Stimulated activated CD8-positive, alpha-beta memory T cell treated with anti-CD3 and anti-CD28 coated beads, Interleukin-7, amount 100 ng/mL, for 1 hour (primary cell): ENCODE measurements around the gene SCML1.
"Not testable (repeated sequence)": the region's sequence is repeated elsewhere in the genome, so short reads cannot be mapped to it uniquely, and the experiment has no call there.

Experiments used
- DNase-seq, 2 donors: peaks; one replicate each; pipeline ENCODE4 v3.0.0-alpha.2; 2020; ENCODE audit warnings: low read depth in 2 of 2

SCML1 gene

DNA sequence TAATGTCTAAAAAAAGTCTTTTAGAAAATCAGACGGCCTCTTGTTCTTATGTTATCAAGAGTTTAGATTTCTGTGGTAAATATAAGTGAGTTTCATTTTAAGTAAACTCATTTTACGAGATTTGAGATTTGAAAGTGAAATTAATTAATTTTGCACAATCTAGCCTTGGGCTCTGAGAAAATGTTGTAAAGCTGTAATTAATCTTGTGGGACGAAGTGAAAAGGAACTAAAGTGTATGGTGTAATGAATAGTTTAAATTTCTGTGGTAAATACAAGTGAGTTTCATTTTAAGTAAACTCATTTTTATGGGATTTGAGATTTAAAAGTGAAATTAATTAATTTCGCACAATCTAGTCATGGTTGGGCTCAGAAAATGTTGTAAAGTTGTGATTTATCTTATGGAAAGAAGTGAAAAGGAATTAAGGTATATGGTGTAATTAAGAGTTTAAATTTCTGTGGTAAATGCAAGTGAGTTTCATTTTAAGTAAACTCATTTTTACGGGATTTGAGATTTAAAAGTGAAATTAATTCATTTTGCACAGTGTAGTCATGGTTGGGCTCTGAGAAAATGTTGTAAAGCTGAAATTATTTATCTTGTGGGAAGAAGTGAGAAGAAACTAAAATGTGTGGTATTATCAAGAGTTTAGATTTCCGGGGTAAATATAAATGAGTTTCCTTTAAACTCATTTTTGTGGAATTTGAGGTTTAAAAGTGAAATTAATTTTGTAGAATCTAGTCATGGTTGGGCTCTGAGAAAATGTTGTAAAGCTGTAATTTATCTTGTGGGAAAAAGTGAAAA lies 1.6 kb downstream of the SCML1 start:
- DNase-seq: no peak

DNA sequence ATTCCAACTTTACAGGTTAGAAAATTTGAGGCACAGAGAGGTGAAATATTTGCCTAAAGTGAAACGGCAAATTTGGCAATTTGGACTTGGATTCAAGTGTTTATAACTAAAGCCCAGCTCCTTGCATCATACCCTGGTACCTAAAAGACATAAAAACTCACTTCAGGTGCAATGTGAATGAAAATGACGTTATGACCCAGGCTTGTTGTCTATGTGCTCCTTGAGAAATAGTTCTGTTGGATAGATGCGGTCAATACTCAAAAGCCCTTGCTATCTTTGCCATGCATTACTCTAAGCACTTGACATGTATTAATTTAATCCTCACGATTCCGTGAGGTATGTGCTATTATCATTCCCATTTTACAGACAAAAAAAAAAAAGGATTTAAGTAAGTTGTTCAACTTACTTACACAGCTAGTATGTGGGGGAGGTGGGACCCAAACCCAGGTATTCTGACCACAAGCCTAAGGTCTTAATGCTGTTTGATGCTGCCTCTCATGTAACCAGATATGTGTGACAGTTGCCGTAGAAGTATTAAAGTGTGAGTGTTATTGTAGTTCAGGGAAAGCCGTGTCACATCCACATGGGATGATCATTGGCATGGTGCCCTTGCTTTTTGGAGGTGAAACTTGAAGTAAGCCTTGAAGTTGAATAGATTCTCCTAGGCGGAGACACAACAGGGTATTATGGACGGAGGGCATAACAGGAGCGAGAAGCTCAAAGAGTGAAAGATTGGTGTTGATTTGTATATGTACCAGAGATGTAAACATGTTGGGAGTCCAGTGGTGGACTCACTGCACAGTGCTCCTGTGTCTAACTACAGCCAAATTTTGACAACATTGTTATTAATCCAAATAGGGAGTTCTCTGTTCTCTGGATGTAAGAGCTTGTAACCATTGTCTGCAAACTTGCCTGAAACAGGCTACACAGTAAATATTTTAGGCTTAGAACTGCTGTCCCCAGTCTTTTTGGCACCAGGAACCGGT lies 3.1 kb downstream of the SCML1 start:
- no peak for DNase-seq

DNA sequence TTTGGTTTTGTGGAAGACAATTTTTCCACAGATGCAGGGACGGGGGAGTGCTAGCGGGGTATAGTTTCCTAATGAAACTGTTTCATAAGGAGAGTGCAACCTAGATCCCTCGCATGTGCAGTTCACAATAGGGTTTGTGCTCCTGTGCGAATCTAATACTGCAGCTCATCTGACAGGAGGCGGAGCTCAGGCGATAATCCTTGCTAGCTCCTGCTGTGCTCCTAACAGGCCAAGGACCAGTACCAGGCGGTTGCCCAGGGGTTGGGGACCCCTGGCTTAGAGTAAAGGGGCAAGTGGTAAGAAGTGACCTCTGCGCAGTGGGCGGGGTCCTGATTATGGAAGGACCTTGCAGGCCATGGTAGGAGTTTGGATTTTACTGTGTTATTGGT lies 3.8 kb downstream of the SCML1 start:
- DNase-seq: no peak

DNA sequence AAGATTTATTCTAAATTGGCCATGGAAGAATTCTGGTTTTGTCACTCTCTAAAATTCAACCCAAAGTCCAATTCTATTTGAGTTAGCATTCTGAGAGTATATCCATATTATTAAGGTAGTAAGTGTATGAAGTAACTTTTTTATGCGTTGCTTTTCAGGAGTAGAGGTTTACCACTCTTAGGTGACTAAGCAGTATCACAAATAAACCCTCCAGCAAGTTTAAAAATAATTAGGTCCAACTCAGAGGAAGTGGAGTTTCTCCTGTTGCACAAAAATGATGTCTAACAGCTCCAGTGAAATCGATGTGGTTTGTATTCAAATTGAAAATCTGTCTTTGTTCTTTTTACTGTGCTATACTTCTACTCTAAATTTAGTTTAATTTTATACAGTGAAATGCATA lies 6.6 kb downstream of the SCML1 start:
- no peak for DNase-seq

DNA sequence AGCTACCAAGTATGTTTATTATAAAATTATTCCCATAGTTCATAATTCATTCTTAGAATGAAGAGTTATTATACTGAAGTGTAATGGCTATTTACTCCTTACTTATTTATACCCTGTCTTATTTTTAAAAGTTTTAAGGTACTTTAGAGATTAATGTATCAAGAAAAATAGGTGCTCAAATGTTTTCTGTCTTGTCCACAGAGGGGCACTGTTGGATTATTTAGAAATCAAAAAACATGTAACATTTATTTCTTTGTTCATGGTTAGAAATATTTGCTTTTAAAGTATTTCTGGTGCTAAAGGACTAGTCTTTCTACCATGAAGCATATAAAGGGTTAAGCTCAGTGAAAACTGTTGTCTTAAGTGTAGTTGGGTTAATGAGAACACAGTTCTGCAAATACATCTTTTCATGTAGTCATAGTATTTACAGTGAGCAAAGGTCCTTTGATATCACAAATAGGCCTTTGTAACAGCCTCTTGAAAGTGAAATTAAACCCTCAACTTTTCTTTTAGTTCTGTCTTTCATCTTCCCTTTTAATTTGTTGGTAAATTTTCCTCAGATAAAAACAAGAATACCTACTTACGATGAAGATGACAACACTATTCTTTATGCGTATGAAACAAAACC lies 7.7 kb downstream of the SCML1 start:
- no peak for DNase-seq

DNA sequence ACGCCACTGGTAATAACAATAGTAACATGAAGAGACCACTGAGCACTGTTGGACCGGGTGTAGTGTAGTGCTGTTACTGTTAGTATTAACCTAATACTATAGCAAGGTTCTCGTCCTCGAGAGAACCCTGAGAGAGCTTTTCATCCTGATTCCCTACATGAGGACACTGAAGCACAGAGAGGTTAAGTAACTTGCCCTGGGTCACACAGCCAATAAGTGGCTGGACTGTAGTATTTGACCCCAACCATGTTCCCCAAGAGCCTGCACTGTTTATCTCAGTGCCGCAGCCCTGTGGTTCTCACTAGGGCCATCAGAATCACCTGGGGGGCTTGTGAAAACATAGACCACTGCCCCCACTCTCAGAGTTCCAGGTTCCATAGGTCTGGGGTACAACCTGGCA lies 10.4 kb downstream of the SCML1 start:
- DNase-seq: no peak

DNA sequence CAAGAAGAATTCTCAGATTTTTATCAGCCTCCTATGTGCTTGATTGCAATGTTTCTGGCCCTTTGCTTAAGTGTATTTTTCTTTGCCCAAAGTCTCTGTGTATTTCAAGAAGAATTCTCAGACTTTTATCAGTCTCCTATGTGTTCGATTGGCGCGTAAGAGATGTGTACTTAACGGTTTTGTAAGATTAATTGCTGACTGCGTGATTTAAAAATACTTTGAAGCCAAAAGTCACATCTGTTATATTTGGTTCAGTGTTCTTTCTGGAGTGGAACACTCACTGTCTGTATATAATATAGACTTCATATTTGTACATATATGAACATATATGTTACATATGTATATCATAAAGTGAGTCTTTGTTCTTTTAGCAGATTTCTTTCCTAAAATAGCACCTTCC lies 11.4 kb downstream of the SCML1 start:
- DNase-seq: no peak

DNA sequence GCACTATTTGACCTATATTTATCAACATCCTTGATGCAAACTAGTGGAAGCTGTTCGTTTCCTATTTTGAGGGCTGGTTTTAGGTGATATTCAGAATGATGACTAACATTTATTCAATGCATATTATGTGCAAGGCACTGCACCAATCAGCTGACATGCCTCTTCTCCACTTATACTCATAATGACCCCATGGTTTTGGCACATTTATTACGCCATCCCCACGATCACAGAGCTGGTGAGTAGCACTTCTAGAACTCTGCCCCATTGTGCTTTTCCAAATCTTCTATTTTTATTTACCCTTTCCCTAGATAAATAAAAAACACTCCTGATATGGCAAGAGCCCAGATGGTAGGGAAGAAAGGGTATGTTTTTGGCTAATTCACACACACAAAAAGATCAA lies 13.1 kb downstream of the SCML1 start:
- DNase-seq: no peak

DNA sequence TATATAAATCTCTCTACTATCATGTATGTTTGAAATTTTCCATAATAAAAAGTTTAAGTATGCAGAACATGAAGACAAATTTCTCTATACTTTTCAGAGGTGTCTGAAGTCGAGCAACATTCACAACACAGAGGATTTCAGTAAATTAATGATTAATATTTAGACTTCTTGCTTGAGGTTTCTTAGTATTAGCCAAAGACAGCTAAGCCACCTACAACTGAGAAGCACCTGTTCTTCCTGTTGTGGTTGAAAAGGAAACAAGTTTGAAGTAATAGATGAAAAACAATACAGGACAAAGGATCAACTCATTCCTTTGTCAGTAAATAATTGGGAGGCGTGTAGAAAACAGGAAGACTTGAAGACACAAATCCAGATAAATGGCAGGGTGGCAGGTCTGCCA lies 21.1 kb downstream of the SCML1 start:
- DNase-seq: no peak

DNA sequence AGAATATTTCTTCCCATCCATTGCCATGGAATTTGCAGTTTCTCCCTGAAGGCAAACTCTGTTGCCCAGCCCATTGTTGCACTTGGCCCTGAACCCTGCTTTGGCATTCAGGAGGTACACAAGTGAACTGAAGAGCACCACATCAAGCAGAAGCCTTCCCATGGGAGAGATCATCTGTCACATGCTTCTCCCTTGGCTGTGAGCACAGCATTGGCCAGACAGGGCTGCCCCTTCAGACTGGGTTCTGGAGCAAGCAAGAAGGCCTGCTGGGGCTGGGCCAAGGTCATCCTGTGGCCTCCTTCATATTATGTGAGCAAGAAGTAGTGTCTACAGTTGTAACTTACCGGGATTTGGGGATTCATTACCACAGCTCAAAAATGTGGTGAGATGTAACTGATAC lies 22.7 kb downstream of the SCML1 start:
- DNase-seq: no peak

DNA sequence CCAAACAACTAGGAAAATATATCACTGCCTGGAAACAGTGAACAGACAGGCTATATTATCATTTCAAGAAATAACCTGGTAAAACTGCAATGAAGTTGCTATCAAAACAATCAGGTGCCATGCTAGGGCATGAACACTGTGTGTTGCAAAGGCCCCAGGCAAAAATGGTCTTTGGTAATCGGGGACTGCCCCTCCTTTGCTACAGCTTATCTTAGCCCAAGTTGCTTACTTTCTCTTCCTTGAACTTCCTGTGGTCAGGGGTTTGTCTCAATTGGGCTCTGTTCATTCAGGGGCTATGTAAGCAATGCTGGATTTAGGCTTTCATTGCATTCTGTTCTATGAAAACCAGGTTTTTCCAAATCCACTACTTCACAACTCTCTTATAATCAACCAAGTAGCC lies 30.4 kb downstream of the SCML1 start:
- DNase-seq: no peak

DNA sequence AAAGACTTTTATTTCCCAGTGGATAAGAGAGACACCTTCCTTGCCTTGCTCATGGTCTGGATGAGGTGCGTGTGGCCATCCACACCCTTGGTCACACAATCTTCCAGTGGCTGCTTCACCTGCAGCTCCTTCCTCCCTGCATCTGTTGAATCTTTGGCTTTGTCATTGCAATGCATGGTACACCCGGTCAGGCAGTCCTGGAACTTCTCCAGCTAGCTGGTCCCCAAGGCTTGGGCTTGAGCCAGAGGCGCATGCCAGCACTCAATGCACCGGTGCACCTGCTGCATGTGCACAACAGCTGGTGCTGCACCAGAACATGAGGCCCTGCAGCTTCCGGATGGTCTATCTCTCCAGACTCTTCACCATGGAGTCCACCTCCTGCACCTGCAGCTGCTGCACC lies 31.7 kb downstream of the SCML1 start:
- DNase-seq: no peak

DNA sequence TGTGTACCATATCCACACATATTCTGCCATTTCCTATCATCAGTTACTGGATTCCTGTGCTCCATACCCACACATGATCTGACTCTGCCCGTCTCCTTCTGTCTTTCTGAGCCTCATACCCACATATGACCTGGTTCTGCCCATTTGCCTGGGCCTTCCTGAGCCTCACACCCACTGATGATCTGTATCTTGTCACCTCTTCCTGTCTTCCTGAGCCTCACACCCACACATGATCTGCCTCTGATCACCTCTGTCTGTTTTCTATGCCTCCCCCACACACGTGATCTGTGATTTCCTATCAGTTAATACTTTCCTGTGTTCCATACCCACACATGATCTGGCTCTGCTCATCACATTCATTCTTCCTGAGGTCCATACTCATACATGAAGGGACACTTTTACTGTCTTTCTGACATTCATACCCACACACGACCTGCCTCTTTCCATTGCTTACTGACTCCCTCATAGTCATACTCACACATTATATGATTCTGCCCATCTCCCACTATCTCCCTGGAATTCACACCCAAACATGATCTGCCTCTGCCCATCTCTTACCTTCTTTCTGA lies 32.5 kb downstream of the SCML1 start:
- DNase-seq: no peak

DNA sequence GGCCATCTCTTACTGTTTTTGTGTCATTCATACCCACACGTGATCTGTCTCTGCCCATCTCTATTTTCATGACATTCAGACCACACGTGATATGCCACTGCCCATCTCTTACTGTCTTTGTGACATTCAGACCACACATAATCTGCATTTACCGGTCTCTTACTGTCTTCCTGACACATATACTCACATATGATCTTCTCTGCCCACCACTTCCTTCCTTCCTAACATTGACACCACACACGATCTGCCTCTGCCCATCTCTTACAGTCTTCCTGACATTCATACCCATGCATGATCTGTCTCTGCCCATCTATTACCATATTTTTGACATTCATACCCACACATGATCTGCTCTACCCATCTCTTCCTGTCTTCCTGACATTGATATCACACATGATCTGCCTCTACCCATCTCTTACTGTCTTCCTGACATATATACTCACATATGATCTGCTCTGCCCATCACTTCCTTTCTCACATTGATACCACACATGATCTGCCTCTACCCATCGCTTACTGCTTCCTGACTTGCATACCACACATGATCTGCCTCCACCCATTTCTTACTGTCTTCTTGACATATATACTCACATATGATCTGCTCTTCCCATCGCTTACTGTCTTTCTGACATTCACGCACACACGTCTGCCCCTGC lies 36.1 kb downstream of the SCML1 start:
- no peak for DNase-seq

DNA sequence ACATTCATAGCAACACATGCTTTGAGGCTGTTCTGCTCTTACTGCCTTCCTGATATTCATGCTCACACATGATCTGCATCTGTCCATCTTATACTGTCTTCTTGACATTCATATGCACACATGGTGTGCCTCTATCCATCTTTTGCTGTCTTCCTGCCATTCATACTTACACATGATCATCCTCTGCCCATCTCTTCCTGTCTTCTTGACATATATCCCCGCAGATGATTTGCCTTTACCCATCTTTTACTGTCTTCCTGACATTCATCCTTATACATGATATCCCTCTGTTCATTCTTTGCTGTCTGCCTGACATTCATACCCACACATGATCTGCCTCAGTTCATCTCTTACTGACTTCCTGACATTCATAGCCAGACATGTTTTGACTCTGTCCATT lies 36.8 kb downstream of the SCML1 start:
- no peak for DNase-seq

DNA sequence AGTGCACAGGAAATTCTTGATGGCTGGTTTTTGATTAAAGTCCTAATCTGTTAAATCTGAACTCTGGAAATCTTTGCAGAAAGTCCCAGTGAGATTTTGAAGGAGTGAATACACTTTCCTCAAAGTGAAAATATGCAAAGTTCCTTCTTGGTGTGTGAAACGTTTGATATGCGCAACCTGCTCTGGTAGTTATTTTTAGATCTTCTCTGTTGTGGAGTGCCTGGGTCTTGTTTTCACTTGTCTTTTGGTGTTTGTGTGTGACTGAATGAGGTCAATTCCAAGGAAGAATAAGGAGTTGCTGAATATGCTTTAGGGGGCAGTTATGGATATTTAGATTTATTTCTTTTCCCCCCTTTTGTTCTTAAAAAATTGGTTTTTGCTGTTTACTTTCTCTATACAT lies 41.7 kb downstream of the SCML1 start:
- no peak for DNase-seq

DNA sequence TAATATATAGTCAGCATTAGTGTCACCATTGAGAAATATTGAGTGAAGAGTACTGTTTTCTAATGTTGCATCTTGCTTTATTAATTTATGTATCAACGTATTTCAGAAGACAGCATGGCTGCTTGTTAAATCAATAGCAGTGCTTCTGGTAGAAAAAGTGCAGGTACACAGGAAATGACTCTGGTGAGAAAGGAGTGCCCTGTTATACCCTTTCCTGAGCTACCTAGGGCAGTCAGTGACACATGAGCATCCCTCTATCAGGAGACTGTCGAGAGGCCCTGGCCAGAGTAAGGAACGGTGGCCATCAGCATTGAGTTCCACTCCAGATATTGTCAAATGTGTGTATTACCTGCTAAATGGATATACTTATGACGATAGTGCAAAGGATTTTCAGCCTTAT lies 42.1 kb downstream of the SCML1 start:
- no peak for DNase-seq

DNA sequence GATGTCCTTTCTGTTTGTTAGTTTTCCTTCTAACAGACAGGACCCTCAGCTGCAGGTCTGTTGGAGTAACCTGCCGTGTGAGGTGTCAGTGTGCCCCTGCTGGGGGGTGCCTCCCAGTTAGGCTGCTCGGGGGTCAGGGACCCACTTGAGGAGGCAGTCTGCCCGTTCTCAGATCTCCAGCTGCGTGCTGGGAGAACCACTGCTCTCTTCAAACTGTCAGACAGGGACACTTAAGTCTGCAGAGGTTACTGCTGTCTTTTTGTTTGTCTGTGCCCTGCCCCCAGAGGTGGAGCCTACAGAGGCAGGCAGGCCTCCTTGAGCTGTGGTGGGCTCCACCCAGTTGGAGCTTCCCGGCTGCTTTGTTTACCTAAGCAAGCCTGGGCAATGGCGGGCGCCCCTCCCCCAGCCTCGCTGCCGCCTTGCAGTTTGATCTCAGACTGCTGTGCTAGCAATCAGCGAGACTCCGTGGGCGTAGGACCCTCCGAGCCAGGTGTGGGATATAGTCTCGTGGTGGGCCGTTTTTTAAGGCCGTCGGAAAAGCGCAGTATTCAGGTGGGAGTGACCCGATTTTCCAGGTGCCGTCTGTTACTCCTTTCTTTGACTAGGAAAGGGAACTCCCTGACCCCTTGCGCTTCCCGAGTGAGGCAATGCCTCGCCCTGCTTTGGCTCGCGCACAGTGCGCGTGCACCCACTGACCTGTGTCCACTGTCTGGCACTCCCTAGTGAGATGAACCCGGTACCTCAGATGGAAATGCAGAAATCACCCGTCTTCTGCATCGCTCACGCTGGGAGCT lies 49.5 kb downstream of the SCML1 start:
- DNase-seq: not testable (repeated sequence)

DNA sequence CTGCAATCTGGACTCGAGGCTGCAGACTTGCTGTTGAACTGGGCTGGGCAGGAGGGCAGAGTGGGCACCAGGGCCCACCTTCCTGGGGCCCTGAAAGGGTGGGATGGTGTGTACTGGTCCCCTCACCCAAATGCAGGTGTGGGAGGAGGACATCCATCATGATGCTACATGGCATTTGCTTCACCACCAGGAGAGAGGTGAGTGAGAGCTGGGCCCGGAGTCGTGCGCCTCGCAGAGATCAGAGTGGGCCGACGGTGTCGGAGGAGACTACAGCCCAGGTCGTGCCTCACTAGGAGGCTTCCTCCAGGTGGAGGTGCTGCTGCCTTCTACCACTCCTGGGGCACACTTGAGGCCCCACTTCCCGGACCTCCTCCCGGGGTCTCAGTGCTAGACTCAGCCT lies 50.3 kb downstream of the SCML1 start:
- DNase-seq: no peak

DNA sequence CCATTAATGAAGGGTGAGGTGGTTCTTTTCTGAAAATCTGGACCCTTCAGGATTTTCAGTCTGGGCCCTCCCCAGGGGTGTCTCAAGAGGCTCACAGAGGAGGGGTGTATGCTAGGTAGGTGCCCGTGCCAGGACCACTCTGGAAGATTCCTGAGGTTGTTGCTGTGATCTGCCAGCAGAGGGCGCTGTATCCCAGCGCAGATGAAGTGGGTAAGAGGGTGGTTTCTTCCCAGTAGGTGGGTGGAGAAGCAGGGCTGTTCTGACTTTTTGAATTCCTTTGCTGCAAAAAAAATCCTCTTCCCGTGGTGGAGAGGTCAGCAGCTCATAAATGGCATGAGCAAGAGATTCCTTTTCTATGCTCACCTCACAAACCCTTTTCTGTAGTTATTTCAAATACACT lies 51.1 kb downstream of the SCML1 start:
- no peak for DNase-seq
